ENCODE measurements around the gene CAMK2D.

DNA sequence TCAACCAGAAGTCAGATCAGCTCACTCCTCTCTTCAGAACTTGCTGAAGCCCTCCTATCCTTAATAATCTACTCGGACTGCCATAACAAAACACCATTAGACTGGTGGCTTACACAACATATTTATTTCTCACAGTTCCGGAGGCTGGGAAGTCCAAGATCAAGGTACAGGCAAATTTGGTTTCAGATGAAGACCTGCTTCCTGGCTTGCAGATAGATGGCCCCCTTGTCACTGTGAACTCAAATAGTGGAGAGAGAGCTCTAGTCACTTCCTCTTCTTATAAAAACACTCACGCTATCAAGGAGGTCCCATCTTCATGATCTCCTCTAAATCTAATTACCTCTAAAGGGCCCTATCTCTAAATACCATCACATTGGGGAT lies 125.1 kb downstream of the CAMK2D start:
- TF ChIP-seq, protein P1, sequence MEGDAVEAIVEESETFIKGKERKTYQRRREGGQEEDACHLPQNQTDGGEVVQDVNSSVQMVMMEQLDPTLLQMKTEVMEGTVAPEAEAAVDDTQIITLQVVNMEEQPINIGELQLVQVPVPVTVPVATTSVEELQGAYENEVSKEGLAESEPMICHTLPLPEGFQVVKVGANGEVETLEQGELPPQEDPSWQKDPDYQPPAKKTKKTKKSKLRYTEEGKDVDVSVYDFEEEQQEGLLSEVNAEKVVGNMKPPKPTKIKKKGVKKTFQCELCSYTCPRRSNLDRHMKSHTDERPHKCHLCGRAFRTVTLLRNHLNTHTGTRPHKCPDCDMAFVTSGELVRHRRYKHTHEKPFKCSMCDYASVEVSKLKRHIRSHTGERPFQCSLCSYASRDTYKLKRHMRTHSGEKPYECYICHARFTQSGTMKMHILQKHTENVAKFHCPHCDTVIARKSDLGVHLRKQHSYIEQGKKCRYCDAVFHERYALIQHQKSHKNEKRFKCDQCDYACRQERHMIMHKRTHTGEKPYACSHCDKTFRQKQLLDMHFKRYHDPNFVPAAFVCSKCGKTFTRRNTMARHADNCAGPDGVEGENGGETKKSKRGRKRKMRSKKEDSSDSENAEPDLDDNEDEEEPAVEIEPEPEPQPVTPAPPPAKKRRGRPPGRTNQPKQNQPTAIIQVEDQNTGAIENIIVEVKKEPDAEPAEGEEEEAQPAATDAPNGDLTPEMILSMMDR (IDR thresholded peaks at IDR 0.05; ENCODE audit: poor library complexity) = no peak
- no peak for TF ChIP-seq EZH2 (IDR thresholded peaks at IDR 0.05; ENCODE audit: borderline replicate concordance)

Measured in hepatocyte (in vitro differentiated cells).